Measurements from ENCODE around the gene TMCO4. TPM values are rescaled to one million over a fixed set of nuclear protein-coding genes. Genes with fewer than 3 reads are reported as not detected.

TMCO4 gene
- total RNA-seq, 1 experiment from 2014 or later, result 7.2 TPM

DNA sequence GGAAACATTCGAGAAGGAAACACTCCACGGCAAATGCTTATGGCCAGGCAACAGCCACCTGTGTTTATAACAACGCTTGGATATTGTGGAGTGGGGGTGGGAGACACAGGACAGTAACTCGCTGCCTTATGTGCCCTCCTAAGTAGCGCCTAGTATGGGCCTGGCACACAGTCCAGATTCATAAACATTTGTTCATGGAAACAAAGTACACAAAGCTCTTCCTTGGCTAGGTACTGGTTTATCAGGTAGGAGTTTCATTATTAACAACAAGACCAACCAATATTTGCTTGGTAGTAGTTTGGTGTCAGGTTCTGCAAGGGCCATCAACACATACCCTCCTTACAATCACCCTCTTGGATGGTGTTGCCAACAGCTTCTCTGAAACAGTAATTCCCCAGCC is 23.4 kb downstream of the TMCO4 start:
- TF ChIP-seq, protein P1, sequence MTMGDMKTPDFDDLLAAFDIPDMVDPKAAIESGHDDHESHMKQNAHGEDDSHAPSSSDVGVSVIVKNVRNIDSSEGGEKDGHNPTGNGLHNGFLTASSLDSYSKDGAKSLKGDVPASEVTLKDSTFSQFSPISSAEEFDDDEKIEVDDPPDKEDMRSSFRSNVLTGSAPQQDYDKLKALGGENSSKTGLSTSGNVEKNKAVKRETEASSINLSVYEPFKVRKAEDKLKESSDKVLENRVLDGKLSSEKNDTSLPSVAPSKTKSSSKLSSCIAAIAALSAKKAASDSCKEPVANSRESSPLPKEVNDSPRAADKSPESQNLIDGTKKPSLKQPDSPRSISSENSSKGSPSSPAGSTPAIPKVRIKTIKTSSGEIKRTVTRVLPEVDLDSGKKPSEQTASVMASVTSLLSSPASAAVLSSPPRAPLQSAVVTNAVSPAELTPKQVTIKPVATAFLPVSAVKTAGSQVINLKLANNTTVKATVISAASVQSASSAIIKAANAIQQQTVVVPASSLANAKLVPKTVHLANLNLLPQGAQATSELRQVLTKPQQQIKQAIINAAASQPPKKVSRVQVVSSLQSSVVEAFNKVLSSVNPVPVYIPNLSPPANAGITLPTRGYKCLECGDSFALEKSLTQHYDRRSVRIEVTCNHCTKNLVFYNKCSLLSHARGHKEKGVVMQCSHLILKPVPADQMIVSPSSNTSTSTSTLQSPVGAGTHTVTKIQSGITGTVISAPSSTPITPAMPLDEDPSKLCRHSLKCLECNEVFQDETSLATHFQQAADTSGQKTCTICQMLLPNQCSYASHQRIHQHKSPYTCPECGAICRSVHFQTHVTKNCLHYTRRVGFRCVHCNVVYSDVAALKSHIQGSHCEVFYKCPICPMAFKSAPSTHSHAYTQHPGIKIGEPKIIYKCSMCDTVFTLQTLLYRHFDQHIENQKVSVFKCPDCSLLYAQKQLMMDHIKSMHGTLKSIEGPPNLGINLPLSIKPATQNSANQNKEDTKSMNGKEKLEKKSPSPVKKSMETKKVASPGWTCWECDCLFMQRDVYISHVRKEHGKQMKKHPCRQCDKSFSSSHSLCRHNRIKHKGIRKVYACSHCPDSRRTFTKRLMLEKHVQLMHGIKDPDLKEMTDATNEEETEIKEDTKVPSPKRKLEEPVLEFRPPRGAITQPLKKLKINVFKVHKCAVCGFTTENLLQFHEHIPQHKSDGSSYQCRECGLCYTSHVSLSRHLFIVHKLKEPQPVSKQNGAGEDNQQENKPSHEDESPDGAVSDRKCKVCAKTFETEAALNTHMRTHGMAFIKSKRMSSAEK (CRISPR knock-in tag; IDR thresholded peaks at IDR 0.05; ENCODE audit: borderline replicate concordance), result no peak
- TF ChIP-seq, protein P2, sequence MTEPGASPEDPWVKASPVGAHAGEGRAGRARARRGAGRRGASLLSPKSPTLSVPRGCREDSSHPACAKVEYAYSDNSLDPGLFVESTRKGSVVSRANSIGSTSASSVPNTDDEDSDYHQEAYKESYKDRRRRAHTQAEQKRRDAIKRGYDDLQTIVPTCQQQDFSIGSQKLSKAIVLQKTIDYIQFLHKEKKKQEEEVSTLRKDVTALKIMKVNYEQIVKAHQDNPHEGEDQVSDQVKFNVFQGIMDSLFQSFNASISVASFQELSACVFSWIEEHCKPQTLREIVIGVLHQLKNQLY (CRISPR knock-in tag; IDR thresholded peaks at IDR 0.05), result no peak
- TF ChIP-seq ETV6 (CRISPR knock-in tag; IDR thresholded peaks at IDR 0.05) (no peak), SMAD4 (CRISPR knock-in tag; IDR thresholded peaks at IDR 0.05) (no peak), NFE2L1 (CRISPR knock-in tag; IDR thresholded peaks at IDR 0.05) (no peak), FOXK1 (CRISPR knock-in tag; IDR thresholded peaks at IDR 0.05) (no peak), GTF2I (CRISPR knock-in tag; conservative IDR thresholded peaks at IDR 0.05) (no peak), NR2C2 (CRISPR knock-in tag; IDR thresholded peaks at IDR 0.05) (no peak), ZNF317 (CRISPR knock-in tag; IDR thresholded peaks at IDR 0.05; ENCODE audit: borderline replicate concordance, low read depth) (no peak), GRHL2 (CRISPR knock-in tag; IDR thresholded peaks at IDR 0.05; ENCODE audit: insufficient replicate concordance, severe bottlenecking) (no peak), TEAD1 (CRISPR knock-in tag; IDR thresholded peaks at IDR 0.05) (no peak)
- TF ChIP-seq, protein P3, sequence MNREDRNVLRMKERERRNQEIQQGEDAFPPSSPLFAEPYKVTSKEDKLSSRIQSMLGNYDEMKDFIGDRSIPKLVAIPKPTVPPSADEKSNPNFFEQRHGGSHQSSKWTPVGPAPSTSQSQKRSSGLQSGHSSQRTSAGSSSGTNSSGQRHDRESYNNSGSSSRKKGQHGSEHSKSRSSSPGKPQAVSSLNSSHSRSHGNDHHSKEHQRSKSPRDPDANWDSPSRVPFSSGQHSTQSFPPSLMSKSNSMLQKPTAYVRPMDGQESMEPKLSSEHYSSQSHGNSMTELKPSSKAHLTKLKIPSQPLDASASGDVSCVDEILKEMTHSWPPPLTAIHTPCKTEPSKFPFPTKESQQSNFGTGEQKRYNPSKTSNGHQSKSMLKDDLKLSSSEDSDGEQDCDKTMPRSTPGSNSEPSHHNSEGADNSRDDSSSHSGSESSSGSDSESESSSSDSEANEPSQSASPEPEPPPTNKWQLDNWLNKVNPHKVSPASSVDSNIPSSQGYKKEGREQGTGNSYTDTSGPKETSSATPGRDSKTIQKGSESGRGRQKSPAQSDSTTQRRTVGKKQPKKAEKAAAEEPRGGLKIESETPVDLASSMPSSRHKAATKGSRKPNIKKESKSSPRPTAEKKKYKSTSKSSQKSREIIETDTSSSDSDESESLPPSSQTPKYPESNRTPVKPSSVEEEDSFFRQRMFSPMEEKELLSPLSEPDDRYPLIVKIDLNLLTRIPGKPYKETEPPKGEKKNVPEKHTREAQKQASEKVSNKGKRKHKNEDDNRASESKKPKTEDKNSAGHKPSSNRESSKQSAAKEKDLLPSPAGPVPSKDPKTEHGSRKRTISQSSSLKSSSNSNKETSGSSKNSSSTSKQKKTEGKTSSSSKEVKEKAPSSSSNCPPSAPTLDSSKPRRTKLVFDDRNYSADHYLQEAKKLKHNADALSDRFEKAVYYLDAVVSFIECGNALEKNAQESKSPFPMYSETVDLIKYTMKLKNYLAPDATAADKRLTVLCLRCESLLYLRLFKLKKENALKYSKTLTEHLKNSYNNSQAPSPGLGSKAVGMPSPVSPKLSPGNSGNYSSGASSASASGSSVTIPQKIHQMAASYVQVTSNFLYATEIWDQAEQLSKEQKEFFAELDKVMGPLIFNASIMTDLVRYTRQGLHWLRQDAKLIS (CRISPR knock-in tag; IDR thresholded peaks at IDR 0.05; ENCODE audit: borderline replicate concordance), result no peak
- TF ChIP-seq, protein P4, sequence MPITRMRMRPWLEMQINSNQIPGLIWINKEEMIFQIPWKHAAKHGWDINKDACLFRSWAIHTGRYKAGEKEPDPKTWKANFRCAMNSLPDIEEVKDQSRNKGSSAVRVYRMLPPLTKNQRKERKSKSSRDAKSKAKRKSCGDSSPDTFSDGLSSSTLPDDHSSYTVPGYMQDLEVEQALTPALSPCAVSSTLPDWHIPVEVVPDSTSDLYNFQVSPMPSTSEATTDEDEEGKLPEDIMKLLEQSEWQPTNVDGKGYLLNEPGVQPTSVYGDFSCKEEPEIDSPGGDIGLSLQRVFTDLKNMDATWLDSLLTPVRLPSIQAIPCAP (CRISPR knock-in tag; IDR thresholded peaks at IDR 0.05), result no peak
- TF ChIP-seq, protein P5, sequence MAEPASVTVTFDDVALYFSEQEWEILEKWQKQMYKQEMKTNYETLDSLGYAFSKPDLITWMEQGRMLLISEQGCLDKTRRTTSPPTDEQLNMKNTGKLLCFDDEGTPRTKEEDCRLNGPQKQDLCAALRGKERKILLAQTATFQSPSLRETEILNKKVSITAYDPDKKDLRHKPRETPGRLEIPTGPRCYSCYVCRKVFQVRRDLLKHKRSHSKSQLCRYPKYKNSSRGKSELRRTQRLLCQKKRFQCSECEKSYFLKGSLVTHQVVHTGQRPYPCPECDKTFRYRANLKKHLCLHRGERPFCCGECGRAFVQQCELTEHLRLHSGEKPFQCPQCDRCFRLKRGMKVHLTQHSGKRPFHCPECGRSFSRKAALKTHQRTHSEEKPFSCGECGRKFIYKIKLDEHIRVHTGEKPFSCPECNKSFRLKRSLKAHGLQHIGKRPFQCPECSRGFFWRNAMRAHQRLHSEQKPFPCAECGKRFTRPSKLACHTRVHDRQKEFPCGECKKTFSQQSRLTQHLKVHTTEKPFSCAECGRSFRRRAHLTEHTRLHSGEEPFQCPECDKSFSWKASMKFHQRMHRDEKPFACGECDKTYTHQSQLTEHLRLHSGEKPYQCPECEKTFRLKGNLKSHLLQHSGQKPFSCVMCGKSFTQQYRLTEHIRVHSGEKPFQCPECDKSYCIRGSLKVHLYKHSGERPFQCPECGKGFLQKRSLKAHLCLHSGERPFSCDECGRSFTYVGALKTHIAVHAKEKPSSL (CRISPR knock-in tag; conservative IDR thresholded peaks at IDR 0.05), result no peak
- TF ChIP-seq, protein P6, sequence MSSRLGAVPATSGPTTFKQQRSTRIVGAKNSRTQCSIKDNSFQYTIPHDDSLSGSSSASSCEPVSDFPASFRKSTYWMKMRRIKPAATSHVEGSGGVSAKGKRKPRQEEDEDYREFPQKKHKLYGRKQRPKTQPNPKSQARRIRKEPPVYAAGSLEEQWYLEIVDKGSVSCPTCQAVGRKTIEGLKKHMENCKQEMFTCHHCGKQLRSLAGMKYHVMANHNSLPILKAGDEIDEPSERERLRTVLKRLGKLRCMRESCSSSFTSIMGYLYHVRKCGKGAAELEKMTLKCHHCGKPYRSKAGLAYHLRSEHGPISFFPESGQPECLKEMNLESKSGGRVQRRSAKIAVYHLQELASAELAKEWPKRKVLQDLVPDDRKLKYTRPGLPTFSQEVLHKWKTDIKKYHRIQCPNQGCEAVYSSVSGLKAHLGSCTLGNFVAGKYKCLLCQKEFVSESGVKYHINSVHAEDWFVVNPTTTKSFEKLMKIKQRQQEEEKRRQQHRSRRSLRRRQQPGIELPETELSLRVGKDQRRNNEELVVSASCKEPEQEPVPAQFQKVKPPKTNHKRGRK (CRISPR knock-in tag; IDR thresholded peaks at IDR 0.05; ENCODE audit: borderline replicate concordance), result no peak
- no peaks in the 10 kb centered on the region for H3K9me3 Mint-ChIP-seq

More for the DNA sequence above, 23.4 kb downstream of the TMCO4 start:
- Mint-ChIP-seq H3K36me3 (peaks cover 15% of the 10 kb centered on the region; the same call in 1 of the 2 replicates), H3K4me1 (no peaks in the 10 kb centered on the region), H3K27me3 (ENCODE audit: low read depth) (peaks cover 45% of the 10 kb centered on the region), H3K4me3 (no peak overlapping the region), H3K27ac (no peak overlapping the region)
- no peak for ATAC-seq
- no peak for DNase-seq (ENCODE audit: low spot score)
- ChIA-PET POLR2A (no interaction called here), CTCF (interaction anchor here (0.6 to 1.2 kb wide), 4 partner anchors 35 to 122 kb away, joined by 3 to 4 read pairs (median 4); partner anchors contain the start of gene OTUD3)
